Ecto neural progenitor cell (in vitro differentiated cells): ENCODE data around the gene DDX50.
"Not testable (repeated sequence)": the region's sequence is repeated elsewhere in the genome, so short reads cannot be mapped to it uniquely, and the experiment has no call there.

ENCODE experiments used
- DNase-seq: peaks from one replicate; pipeline ENCODE4 v3.0.0-alpha.2; 2018; ENCODE audit warnings: low spot score

The DDX50 gene

DNA sequence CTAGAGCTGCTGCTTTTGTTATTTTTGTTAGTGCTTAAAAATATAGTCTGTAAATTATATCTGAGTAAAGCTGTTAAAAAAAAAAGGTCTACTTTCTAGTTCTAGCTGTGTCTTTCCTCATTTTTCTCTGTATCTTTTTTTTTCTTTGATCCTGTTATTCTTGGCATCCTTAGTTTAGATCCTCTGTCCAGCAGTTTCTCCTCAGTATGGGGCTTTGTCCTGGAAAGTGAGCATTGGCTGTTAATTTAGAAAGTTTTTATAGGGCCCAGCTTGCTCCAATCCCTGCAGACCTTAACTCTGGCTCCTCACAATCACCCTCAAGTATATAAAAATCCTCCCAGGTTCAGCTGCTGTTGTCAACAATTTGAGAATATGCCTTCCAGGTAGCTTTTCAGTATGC is 23.5 kb downstream of the DDX50 start:
- no peak for DNase-seq

DNA sequence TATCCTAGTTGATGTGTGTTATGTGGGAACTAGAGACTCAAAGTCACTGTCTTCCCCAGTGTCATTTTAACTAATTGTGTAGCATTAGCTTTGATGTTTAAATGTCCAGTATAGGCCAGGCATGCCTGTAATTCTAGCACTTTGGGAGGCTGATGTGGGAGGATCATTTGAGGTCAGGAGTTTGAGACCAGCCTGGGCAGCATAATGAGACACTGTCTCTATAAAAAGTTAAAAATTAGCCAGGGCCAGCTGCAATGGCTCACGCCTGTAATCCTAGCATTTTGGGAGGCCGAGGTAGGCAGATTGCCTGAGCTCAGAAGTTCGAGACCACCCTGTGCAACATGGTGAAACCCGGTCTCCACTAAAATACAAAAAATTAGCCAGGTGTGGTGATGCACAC is 24.4 kb downstream of the DDX50 start:
- no peak for DNase-seq

DNA sequence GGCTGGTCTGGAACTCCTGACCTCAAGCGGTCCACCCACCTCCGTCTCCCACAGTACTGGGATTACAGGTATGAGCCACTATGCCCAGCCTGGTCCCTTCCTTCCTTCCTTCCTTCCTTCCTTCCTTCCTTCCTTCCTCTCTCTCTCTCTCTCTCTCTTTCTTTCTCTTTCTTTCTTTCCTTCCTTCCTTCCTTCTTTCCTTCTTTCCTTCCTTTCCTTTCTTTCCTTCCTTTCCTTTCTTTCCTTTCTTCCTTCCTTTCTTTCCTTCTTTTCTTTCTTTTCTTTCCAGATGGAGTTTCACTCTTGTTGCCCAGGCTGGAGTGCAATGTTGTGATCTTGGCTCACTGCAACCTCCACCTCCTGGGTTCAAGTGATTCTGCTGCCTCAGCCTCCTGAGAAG is 28.0 kb downstream of the DDX50 start:
- DNase-seq, result not testable (repeated sequence)

GRCh38 chr10:68929888-68930287 is 28.8 kb downstream of the DDX50 start:
- not testable (repeated sequence) for DNase-seq

DNA sequence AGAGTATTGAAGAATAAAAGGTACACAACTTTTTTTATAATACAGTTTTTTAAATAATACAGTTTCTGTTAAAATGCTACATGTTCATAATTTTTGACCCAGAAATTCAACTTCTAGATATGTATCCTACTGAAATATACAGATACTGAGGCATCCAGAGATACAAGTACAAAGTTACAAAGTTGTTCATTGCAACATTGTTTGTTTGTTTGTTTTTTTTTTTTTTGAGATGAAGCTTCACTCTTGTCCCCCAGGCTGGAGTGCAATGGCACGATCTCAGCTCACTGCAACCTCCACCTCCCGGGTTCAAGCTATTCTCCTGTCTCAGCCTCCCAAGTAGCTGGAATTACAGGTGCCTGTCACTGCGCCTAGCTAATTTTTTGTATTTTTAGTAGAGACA is 31.7 kb downstream of the DDX50 start:
- DNase-seq, result not testable (repeated sequence)

GRCh38 chr10:68934994-68935393 is 33.9 kb downstream of the DDX50 start:
- no peak for DNase-seq

- DNase-seq, result no peak
Measured at GRCh38 chr10:68938117-68938516, 37.0 kb downstream of the DDX50 start.

DNA sequence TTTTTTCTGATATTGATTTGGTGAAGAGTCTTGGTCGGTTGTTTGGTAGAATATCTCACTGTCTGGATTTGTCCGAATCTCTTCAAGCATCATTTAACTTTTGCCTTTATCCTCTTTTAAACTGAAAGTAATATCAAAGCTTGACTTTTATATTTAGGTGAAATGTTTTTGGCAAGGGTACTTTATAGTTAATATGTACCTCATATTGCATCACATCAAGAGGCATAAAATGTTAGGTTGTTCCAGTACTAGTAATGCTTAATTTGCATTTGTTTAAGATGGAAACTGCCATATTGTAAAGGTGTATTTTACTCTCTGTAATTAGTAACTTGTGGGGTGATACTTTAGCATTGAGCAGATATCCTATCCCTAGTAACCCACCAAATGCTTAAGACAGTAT is 37.8 kb downstream of the DDX50 start:
- DNase-seq, result no peak

- DNase-seq, result not testable (repeated sequence)
Measured at GRCh38 chr10:68940917-68941316, 39.8 kb downstream of the DDX50 start.

DNA sequence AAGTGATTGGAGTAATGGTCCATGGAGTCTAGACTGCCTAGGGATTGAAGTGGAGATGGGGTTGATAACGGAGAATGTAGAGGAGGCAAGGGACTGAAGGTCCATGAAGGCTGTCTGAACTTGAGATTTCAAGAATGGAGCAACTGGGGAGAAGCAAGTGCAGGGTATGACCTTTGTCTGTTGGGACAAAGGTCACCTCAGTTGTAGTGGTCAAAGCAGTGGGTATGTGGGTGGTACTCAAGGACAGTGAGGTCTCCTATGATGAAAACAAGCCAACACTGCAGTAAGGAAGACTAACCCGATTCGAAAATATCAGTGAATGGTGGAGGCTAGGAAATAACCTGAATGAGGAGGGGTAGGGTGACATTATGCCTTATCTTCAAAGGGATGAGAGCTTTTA is 49.5 kb downstream of the DDX50 start:
- DNase-seq, result no peak

DNA sequence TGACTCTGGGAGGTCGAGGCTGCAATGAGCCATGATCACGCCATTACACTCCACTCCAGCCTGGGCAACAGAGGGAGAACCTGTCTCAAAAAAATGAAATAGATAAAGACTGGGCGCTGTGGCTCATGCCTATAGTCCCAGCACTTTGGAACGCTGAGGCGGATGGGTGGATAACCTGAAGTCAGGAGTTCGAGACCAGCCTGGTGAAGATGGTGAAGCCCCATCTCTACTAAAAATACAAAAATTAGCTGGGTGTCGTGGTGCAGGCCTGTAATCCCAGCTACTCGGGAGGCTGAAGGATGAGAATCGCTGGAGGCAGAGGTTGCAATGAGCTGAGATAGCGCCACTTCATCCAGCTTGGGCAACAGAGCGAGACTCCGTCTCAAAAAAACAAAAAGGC is 53.8 kb downstream of the DDX50 start:
- DNase-seq, result no peak

DNA sequence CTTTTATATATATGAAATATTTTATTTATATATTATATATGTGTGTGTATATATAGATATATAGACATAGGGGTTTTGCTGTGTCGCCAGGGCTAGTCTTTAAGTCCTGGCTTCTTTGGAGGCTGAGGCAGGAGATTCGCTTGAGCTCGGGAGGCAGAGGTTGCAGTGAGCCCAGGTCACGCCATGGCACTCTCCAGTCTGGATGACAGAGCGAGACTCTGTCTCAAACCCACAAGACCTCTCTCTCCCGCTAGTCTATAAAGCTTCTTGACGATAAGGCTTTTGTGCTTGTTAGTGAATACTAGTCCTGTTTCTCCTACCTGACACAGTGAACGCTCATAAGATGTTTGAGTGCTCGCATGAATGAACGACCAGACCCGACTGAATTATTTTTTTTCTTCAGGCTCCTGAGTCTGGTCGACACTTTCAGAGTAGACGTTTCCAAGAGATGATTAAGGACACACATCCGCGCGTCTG is 54.3 kb downstream of the DDX50 start:
- DNase-seq, result no peak

DNA sequence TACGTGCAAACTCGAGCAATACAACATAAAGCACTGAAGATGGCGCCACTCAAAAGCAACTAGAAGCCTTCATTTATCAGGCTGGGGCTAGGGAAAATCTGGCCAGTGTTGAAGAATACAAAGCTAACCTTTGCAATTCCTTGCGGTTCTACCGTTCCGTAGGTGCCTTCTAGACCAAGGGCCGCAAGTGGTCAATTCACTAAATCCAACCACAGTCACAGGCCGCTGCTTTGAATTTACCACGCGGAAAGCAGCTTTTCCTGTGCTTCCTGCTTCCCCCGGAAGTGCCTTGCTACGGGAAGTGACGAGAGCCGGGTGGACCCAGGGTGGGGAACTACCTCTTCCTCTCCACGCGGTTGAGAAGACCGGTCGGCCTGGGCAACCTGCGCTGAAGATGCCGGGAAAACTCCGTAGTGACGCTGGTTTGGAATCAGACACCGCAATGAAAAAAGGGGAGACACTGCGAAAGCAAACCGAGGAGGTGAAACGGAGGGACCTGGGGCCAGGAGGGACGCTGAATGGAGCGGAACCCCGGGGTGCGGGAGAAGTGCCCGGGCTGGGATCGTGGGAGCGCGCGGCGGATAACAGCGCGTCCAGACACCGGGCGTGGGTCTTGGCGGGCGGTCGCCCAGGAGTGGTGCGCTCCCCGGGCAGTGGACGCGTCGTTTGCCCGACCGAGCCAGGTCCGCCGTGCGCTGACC is 54.9 kb downstream of the DDX50 start, which contains the start of gene DDX21:
TSS of gene DDX21 (plus strand) at position 339 of the 701 bp plus-strand sequence. CDS start at position 395, 56 bp downstream.
- peak; percentile 86 for DNase-seq

GRCh38 chr10:68957284-68957615 is 56.1 kb downstream of the DDX50 start:
- no peak for DNase-seq

GRCh38 chr10:68957654-68958053 is 56.5 kb downstream of the DDX50 start:
- DNase-seq, result no peak

DNA sequence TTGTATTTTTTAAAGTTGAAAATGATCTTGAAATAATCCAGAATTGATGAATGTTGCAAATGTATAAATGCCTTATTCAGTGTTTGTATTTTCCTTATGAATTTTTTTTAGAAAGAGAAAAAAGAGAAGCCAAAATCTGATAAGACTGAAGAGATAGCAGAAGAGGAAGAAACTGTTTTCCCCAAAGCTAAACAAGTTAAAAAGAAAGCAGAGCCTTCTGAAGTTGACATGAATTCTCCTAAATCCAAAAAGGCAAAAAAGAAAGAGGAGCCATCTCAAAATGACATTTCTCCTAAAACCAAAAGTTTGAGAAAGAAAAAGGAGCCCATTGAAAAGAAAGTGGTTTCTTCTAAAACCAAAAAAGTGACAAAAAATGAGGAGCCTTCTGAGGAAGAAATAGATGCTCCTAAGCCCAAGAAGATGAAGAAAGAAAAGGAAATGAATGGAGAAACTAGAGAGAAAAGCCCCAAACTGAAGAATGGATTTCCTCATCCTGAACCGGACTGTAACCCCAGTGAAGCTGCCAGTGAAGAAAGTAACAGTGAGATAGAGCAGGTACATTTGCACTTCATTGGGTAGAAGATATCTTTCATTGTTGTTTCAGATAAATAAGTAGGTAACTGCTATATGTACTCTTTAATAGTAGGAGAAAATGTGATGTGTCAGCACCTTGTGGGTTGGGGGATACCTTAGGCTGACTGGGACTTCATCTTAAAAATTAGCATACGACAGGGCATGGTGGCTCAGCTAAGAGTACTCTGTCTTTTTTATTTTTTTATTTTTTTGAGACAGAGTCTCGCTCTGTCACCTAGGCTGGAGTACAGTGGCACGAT is 58.8 kb downstream of the DDX50 start:
- DNase-seq, result no peak

- DNase-seq, result no peak
Measured at GRCh38 chr10:68963151-68963550, 62.0 kb downstream of the DDX50 start.

- DNase-seq, result no peak
Measured at GRCh38 chr10:68973975-68974374, 72.9 kb downstream of the DDX50 start.

- DNase-seq, result not testable (repeated sequence)
Measured at GRCh38 chr10:68975936-68976473, 74.9 kb downstream of the DDX50 start.

- DNase-seq, result not testable (repeated sequence)
Measured at GRCh38 chr10:68979738-68980137, 78.6 kb downstream of the DDX50 start.

- no peak for DNase-seq
Measured at GRCh38 chr10:68981074-68981473, 80.0 kb downstream of the DDX50 start.

DNA sequence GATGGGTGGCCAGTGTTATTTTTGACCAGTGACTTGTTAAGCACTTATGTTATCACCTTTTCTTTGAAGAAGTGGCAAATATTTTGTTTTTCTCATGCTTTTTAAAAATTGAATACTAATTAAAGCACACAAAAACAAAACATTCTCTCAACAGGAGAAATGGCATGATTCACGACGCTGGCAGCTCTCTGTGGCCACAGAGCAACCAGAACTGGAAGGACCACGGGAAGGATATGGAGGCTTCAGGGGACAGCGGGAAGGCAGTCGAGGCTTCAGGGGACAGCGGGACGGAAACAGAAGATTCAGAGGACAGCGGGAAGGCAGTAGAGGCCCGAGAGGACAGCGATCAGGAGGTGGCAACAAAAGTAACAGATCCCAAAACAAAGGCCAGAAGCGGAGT is 81.3 kb downstream of the DDX50 start:
- no peak for DNase-seq

- no peak for DNase-seq
Measured at GRCh38 chr10:68987611-68988010, 86.5 kb downstream of the DDX50 start.
